ENCODE results near the gene COL6A2. TPM values are rescaled to one million over a fixed set of nuclear protein-coding genes. Genes with fewer than 3 reads are reported as not detected.

Gene COL6A2
- total and polyA plus RNA-seq, 2 donors (not counting 1 experiment from before 2014, with no cell fraction given): 1.2 to 2.1 TPM

GRCh38 chr21:46151261-46151988, 53.5 kb downstream of the COL6A2 start:
- H3K27ac ChIP-seq (ENCODE audit: low read length in 2 of 2): no peak overlapping the region
- H3K79me2 ChIP-seq (ENCODE audit: control insufficient read depth, insufficient read depth, low read length): no peaks in the 10 kb centered on the region
- Mint-ChIP-seq H3K4me3 (no peak overlapping the region), H3K27ac (no peak overlapping the region), H3K9me3 (ENCODE audit: insufficient read depth) (no peaks in the 10 kb centered on the region), H3K27me3 (no peaks in the 10 kb centered on the region), H3K4me1 (no peaks in the 10 kb centered on the region)
- TF ChIP-seq, protein P1, sequence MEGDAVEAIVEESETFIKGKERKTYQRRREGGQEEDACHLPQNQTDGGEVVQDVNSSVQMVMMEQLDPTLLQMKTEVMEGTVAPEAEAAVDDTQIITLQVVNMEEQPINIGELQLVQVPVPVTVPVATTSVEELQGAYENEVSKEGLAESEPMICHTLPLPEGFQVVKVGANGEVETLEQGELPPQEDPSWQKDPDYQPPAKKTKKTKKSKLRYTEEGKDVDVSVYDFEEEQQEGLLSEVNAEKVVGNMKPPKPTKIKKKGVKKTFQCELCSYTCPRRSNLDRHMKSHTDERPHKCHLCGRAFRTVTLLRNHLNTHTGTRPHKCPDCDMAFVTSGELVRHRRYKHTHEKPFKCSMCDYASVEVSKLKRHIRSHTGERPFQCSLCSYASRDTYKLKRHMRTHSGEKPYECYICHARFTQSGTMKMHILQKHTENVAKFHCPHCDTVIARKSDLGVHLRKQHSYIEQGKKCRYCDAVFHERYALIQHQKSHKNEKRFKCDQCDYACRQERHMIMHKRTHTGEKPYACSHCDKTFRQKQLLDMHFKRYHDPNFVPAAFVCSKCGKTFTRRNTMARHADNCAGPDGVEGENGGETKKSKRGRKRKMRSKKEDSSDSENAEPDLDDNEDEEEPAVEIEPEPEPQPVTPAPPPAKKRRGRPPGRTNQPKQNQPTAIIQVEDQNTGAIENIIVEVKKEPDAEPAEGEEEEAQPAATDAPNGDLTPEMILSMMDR (IDR thresholded peaks at IDR 0.05): no peak
- no peak for TF ChIP-seq EZH2 (IDR thresholded peaks at IDR 0.05; ENCODE audit: borderline replicate concordance, insufficient read depth, low read depth, low read length, poor library complexity, severe bottlenecking)
- no peak overlapping the region for H3K4me3 ChIP-seq (ENCODE audit: control extremely low read depth in 1 of 5, extremely low read depth in 1 of 5, insufficient read depth in 1 of 5, low read depth in 2 of 5, low read length in 4 of 5)
- H3K9ac ChIP-seq (ENCODE audit: low read length): no peak overlapping the region
- H4K20me1 ChIP-seq (ENCODE audit: control insufficient read depth, insufficient read depth, low read length, poor library complexity, severe bottlenecking): no peaks in the 10 kb centered on the region
- H3K4me2 ChIP-seq (replicated peaks; ENCODE audit: low read depth, low read length, poor library complexity, severe bottlenecking): no peak overlapping the region
- intact Hi-C loops (cut with micrococcal nuclease): no loop called here
- peaks cover 0 to 5% of the 10 kb centered on the region in 2 donors for H3K4me1 ChIP-seq (ENCODE audit: control insufficient read depth in 2 of 2, insufficient read depth in 2 of 2, low read length in 2 of 2)
- ATAC-seq (ENCODE audit: low read depth) (no peak), DNase-seq (no peak)
- H3K9me3 ChIP-seq (ENCODE audit: control extremely low read depth in 1 of 3, control insufficient read depth in 2 of 3, insufficient read depth in 1 of 3, low read length in 2 of 3): no peaks in the 10 kb centered on the region
- no peaks in the 10 kb centered on the region for H3K27me3 ChIP-seq (replicated peaks in 1 of 4; ENCODE audit: control extremely low read depth in 1 of 4, control insufficient read depth in 3 of 4, insufficient read depth in 4 of 4, low read length in 3 of 4)
- 92% methylated on average over 46 of the region's 47 CpGs for WGBS (ENCODE audit: insufficient coverage)
- no peaks in the 10 kb centered on the region for H3K36me3 ChIP-seq (replicated peaks in 1 of 2; ENCODE audit: control extremely low read depth in 1 of 2, control insufficient read depth in 1 of 2, extremely low read depth in 1 of 2, insufficient read depth in 2 of 2, low read length in 1 of 2)
- CTCF ChIA-PET: no interaction called here
- no peak overlapping the region for H2AFZ ChIP-seq (ENCODE audit: insufficient read depth, low read depth, low read length, poor library complexity, severe bottlenecking)
- POLR2A ChIA-PET: no interaction called here

Measured in B cell (primary cell).